Stomach smooth muscle (tissue), 2 donors: ENCODE measurements around the gene GPRIN2.
"Not testable (repeated sequence)": the region's sequence is repeated elsewhere in the genome, so short reads cannot be mapped to it uniquely, and the experiment has no call there.

Experiments used
- H3K27ac ChIP-seq: one replicate; pipeline ENCODE4 v1.7.0; 2013; ENCODE audit warnings: mild to moderate bottlenecking, low read length, inconsistent platforms
- H3K27me3 ChIP-seq, 2 donors: one replicate each; pipeline ENCODE4 v1.7.0; 2013; ENCODE audit warnings: low read length in 2 of 2; ENCODE audit not compliant: insufficient read depth in 2 of 2, control insufficient read depth in 1 of 2
- H3K36me3 ChIP-seq, 2 donors: one replicate each; pipeline ENCODE4 v1.7.0; 2013; ENCODE audit warnings: low read length in 2 of 2; ENCODE audit not compliant: control insufficient read depth in 2 of 2, insufficient read depth in 2 of 2
- H3K4me1 ChIP-seq: one replicate; pipeline ENCODE4 v1.7.0; 2013; ENCODE audit warnings: low read length; ENCODE audit not compliant: control insufficient read depth, insufficient read depth
- H3K4me3 ChIP-seq, 2 donors: one replicate each; pipeline ENCODE4 v1.7.0; 2013; ENCODE audit warnings: low read length in 2 of 2
- H3K9ac ChIP-seq, 2 donors: one replicate each; pipeline ENCODE4 v1.7.0; 2013; ENCODE audit warnings: low read length in 2 of 2, mild to moderate bottlenecking in 1 of 2
- H3K9me3 ChIP-seq, 2 donors: one replicate each; pipeline ENCODE4 v1.7.0; 2013; ENCODE audit warnings: low read length in 2 of 2; ENCODE audit not compliant: control insufficient read depth in 2 of 2
- donor health status: healthy.
- donor health status: Pancreatic carcinoma.

Gene GPRIN2

DNA sequence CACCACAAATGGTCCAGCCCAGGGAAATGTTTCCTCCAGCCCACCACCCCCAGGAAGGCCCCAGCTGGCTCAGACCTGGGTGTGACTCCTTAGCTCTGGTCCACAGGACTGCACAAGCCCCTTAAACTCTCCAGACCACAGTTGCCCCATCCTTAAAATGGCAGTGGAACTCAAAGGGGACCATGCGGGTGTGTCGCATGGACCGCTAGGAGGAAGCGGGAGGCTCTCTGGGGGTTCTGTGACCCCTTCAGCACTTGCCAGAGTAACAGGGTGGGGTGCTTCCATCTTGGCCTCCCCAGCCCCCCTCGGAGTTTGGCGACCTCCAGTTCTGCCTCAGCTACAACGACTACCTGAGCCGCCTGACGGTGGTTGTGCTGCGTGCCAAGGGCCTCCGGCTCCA, 27.7 kb upstream of the GPRIN2 start:
- H3K4me1 ChIP-seq, H3K27ac ChIP-seq: not testable (repeated sequence)

DNA sequence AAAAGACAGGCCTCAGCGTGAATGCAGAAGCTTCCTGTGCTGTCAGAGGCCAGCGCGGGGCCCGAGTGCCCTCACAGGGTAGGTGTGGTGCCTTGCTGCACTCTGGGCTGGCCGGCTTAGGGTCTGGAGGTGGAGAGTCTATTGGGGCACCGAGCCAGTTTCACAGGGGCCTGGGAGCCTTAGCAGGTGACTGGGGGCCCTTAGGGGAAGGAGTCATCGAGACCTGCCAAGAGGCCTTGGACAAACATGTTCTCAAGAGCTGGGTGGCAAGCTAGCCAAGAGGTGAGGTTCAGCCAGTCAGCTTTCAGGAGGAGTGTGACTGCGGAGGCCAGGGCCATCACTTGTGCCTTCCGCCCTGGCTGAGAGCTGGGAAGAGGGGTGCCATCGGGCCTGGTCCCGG, 26.1 kb upstream of the GPRIN2 start:
- not testable (repeated sequence) for H3K27me3 ChIP-seq, H3K4me1 ChIP-seq, H3K27ac ChIP-seq, H3K36me3 ChIP-seq, H3K4me3 ChIP-seq, H3K9me3 ChIP-seq, H3K9ac ChIP-seq

More for the DNA sequence above, 27.7 kb upstream of the GPRIN2 start:
- not testable (repeated sequence) for H3K27me3 ChIP-seq, H3K9me3 ChIP-seq, H3K36me3 ChIP-seq, H3K4me3 ChIP-seq, H3K9ac ChIP-seq

DNA sequence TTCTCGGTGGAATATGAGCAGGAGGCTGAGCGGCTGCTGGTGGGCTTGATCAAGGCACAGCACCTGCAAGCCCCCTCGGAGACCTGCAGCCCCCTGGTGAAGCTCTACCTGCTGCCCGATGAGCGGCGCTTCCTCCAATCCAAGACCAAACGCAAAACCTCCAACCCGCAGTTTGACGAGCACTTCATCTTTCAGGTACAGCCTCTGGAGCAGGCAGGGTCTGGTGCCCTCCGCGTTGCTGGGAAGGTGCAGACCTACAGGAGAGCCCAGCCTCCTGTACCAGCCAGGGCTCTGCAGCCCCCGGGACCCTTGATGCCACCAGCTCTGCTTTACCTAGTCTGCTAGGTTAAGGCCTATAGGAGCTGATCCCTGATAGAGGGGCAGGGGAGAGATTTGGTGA, 25.5 kb upstream of the GPRIN2 start:
- H3K36me3 ChIP-seq, H3K9ac ChIP-seq, H3K27ac ChIP-seq, H3K4me1 ChIP-seq, H3K27me3 ChIP-seq, H3K9me3 ChIP-seq, H3K4me3 ChIP-seq: not testable (repeated sequence)

DNA sequence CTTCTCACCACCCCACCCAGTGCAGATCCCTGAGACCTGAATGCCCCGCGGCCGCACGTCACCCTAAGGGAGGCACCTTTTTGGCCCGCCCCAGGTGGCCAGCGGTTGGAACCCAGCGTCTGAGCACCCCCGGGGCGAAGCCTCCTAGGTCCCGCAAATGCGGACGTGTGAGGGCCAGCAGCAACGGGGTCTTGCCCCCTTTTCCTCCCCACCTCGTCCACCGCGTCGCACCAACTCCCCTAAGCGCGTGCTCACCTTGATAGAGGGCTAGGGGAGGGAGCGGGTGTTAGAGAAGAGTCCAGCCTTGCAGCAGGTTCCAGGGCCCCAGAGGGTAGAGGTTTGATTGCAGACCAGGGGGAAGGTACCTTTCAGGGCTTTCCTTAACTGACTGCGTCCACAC, 22.9 kb upstream of the GPRIN2 start:
- H3K9ac ChIP-seq, H3K27me3 ChIP-seq, H3K4me3 ChIP-seq, H3K27ac ChIP-seq, H3K36me3 ChIP-seq, H3K4me1 ChIP-seq, H3K9me3 ChIP-seq: not testable (repeated sequence)

DNA sequence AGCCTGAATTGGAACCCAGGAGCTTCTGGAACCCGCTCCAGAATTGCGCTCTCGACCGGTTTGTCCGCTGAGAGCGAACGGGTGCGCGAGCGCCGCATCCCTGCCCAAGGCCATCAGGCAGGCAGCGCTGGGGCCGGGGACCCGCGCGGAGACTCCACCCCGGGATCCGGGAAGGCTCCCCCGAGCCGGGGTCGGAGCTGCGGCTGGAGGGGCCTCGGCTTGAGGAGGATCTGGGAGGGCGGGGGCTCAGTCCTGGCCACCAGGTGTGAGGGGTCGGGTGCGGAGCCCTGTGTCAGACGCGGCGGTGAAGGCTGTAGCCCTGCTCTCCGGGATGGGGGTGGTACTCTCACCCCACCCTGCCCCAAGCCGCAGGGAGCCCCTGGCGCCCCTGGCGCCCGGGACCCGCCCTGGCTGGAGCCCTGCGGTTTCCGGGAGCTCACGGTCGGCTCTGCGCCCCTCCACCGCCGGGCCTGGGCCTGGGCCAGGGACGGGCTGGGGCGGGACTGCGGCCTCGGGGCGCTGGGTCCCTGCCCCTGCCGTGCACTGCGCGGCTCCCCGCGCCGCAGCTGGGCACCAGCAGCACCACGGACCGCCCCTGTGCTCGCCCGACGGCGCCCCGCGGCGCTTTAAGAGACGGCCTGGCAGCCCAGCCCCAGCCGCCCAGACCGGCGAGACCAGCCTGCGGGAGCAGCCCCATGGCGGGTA, 22.2 kb upstream of the GPRIN2 start, which contains the start of gene SYT15:
SYT15 (plus strand) TSS at position 655 of the 705 bp plus-strand sequence; CDS start at position 696, 41 bp downstream.
- H3K27me3 ChIP-seq, H3K27ac ChIP-seq, H3K9me3 ChIP-seq, H3K36me3 ChIP-seq, H3K9ac ChIP-seq, H3K4me3 ChIP-seq, H3K4me1 ChIP-seq: not testable (repeated sequence)

DNA sequence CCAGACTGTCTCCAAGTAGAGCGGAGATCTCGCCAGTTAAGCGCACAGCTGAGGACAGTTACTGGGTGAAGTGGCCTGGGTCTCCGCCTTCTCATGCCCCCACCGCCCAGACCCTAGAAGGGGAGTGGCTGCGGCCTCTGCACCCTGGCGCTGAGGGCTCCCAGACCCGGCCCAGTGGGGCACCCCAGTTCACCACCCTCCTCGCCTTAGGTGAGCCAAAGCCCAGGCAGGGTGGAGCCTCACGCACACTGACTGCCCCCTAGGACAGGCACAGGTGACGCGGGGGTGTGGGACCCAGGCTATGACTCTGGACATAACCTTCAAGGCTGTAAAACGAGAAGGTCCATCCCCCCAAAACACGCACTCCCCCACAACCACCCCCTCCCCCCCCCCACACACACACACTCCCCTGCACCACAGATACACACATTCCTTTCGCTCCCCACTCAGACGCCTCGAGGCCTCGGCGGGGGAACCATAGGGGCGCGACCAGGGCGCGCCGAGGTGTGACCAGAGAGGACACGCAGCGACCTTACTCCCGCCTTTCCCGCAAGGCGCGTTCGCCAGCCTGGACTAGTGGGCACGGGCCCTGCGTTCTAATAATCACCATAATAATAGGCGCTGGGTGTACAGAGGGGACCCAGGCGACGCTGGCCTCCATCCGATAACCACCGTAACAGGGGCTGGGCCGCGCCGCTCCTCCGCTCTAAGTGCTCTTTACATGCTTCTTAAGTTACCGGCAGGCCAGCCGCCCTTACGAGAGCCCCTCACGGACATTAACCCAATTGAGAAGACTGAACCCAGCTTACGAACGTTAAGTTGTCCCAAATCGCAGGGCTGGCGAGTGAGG, 21.4 kb upstream of the GPRIN2 start:
- H3K4me1 ChIP-seq, H3K4me3 ChIP-seq, H3K27ac ChIP-seq, H3K9me3 ChIP-seq, H3K27me3 ChIP-seq, H3K9ac ChIP-seq, H3K36me3 ChIP-seq: not testable (repeated sequence)

DNA sequence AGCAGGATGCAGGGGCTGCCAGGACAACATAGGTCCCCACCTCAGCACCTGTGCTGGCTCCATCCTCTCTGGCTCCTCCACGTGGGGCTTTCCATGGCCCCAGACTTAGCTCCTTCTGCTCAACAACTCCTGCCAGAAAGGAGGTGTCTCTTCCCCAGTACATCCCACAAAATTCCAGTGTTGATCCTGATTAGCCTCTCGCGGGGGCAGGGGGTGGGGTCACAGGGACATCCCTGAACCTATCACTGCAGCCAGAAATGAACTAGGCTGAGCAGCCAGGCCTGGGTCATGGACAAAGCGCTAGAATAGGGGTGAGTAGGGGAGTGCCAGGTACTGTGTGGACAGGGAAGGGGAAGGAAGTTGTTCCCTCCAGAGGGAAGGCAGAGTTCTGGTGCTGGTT, 17.4 kb upstream of the GPRIN2 start:
- H3K4me3 ChIP-seq, H3K27me3 ChIP-seq, H3K4me1 ChIP-seq, H3K9ac ChIP-seq, H3K9me3 ChIP-seq, H3K36me3 ChIP-seq, H3K27ac ChIP-seq: not testable (repeated sequence)

DNA sequence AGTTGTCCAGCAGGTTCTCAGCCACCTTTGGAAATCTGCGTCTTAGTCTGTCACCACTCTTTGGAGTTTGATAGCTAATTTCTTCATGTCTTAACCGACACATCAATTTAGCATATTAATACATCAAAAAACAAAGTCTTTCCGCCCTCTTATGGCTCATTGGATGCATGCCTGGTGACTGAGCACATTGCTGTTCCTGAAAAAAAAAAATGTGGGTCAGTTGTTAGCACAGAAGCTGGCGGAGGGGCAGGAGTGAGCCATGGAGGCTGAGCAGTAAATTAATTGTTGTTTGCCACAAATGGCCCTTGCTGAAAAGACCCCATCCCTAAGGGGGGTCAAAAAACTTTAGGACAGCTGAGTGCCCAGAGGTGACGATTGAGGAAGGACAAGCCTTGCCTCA, 16.9 kb upstream of the GPRIN2 start:
- not testable (repeated sequence) for H3K9me3 ChIP-seq, H3K4me3 ChIP-seq, H3K4me1 ChIP-seq, H3K36me3 ChIP-seq, H3K27ac ChIP-seq, H3K9ac ChIP-seq, H3K27me3 ChIP-seq

DNA sequence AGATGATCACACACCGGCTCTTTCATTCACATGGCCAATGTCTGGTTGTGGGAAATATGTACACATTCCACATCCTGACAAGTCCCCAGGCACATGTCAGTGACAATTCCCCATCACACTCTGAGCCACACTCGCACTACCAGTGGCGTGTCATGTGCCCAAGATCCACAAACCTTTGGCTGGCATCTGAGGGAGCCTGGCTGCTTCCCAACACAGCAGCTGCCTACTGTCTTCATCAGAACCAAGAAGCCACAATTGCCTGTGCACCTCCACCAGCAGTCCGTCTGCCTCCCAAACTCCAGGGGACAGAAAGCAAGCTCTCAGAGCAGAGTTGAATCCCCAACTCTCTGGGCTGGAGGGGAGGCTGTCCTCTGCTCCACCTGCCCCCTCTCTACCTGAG, 16.3 kb upstream of the GPRIN2 start:
- not testable (repeated sequence) for H3K9me3 ChIP-seq, H3K9ac ChIP-seq, H3K4me3 ChIP-seq, H3K36me3 ChIP-seq, H3K27me3 ChIP-seq, H3K4me1 ChIP-seq, H3K27ac ChIP-seq

DNA sequence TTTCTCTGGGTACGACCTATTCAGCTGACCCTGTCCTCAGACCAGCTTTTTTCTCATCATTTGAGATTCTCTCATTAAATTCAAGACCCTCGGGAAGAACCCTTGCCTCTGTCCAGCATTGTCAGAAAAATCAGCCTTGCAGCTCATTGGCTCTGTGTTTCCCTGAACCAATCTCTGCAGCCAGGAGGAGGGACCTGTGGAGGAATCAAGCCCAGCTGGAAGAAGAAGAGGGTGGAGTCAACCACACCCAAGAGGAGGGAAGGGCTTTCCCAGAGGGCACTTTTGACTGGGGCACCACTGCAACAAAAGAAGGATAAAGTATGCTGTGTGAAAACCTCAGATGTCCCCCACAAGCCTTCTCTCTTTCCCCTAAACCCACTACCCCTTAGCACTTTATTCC, 14.2 kb upstream of the GPRIN2 start:
- not testable (repeated sequence) for H3K27me3 ChIP-seq, H3K4me3 ChIP-seq, H3K9ac ChIP-seq, H3K9me3 ChIP-seq, H3K27ac ChIP-seq, H3K36me3 ChIP-seq, H3K4me1 ChIP-seq

DNA sequence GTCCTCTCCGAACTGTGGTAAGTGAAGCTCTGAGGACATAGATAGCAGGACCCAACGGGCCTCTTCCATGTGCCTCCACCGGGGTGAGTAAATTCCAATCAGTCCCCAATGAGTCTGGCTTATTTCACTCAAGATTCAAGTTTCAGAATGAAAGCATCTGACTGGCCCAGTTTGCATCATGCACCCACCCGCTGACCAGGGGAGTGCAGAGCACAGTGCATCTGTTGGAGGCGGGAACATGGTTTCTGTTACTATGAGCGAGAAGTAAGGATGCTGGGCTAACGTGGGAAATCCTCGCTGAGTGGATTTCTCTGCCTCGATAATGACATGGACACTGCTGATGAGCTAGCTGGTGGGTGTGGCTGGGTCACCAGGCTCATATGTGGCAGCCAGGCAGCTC, 10.7 kb upstream of the GPRIN2 start:
- H3K4me1 ChIP-seq, H3K27ac ChIP-seq, H3K9me3 ChIP-seq, H3K27me3 ChIP-seq, H3K9ac ChIP-seq, H3K36me3 ChIP-seq, H3K4me3 ChIP-seq: not testable (repeated sequence)
